NCI-H748 (cell line): ENCODE data around the gene ARHGAP26.
"Not testable (repeated sequence)": the region's sequence is repeated elsewhere in the genome, so short reads cannot be mapped to it uniquely, and the experiment has no call there.

Experiments used
- DNase-seq: peaks from one replicate; lab custom pipeline; 2025; ENCODE audit not compliant: unreplicated experiment; lab: John Stamatoyannopoulos, UW

Gene ARHGAP26

GRCh38 chr5:143195491-143195890 lies 425.3 kb downstream of the ARHGAP26 start:
- no peak for DNase-seq

- no peak for DNase-seq
Measured at GRCh38 chr5:143196601-143197259, 426.6 kb downstream of the ARHGAP26 start.

GRCh38 chr5:143197260-143197656 lies 427.1 kb downstream of the ARHGAP26 start:
- DNase-seq, result no peak

- no peak for DNase-seq
Measured at GRCh38 chr5:143198332-143198731, 428.2 kb downstream of the ARHGAP26 start.

GRCh38 chr5:143199161-143199560 lies 429.0 kb downstream of the ARHGAP26 start:
- DNase-seq, result no peak

- no peak for DNase-seq
Measured at GRCh38 chr5:143199843-143200242, 429.7 kb downstream of the ARHGAP26 start.

- no peak for DNase-seq
Measured at GRCh38 chr5:143200781-143201398, 430.7 kb downstream of the ARHGAP26 start.

GRCh38 chr5:143201589-143201988 lies 431.4 kb downstream of the ARHGAP26 start:
- no peak for DNase-seq

- DNase-seq, result not testable (repeated sequence)
Measured at GRCh38 chr5:143203301-143203956, 433.3 kb downstream of the ARHGAP26 start.

- no peak for DNase-seq
Measured at GRCh38 chr5:143204474-143205246, 434.5 kb downstream of the ARHGAP26 start.

GRCh38 chr5:143205386-143205785 lies 435.2 kb downstream of the ARHGAP26 start:
- no peak for DNase-seq

GRCh38 chr5:143205883-143206195 lies 435.7 kb downstream of the ARHGAP26 start:
- no peak for DNase-seq

GRCh38 chr5:143206196-143207053 lies 436.2 kb downstream of the ARHGAP26 start:
- DNase-seq, result no peak

GRCh38 chr5:143207058-143207457 lies 436.9 kb downstream of the ARHGAP26 start:
- no peak for DNase-seq

GRCh38 chr5:143207563-143208364 lies 437.6 kb downstream of the ARHGAP26 start:
- peak; percentile 71 for DNase-seq

- DNase-seq, result no peak
Measured at GRCh38 chr5:143208365-143208641, 438.1 kb downstream of the ARHGAP26 start.

GRCh38 chr5:143208781-143209510 lies 438.8 kb downstream of the ARHGAP26 start:
- no peak for DNase-seq

- DNase-seq, result no peak
Measured at GRCh38 chr5:143209881-143210395, 439.8 kb downstream of the ARHGAP26 start.

- DNase-seq, result no peak
Measured at GRCh38 chr5:143210576-143210975, 440.4 kb downstream of the ARHGAP26 start.
